HG03439 (cell line): Measurements from ENCODE around the gene FOXA1.

Experiments used
- ATAC-seq: cut with Tn5 transposase; IDR thresholded peaks from one replicate; pipeline ENCODE4 v1.9.1; 2021; ENCODE audit warnings: mild to moderate bottlenecking, moderate library complexity; ENCODE audit not compliant: unreplicated experiment

Gene FOXA1

DNA sequence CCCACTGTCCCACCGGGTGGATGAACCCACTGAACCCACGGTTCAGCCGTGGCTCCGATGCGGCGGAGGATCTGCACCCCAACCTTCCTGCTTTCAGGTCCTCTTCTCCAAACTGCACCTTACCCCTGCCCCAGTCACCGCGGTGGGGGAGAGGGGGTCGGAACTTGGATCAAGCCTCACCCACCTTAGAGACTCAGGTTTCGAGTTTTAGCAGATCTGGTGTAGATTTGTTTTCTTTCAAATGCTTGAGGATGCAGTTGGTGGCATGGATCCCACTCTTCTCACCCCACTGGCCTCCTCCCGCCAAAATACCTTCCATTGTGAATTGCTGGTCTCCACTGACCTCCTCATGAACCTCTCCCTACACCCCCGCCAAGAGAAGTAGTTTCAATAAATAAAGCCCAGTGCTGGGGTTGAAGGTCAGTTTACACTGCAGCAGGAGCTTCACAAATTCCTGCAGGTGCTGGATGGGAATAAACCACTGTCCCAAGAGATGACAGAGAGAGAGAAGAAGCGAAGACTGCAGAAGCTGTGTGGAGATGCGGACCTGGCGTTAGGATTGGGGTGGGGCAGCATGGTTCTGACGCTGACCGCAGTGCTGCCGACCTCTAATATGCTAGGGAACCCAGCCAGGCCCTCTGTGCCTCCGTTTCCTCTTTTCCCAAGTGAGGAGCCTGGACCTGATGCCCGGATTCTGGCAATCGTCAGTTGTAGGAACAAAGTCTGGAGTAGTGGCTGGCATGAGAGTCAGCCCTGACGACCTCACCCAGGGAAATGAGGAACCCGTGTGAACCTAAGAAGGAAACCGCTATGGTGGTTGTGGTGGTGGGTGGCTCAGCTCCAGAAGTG, 7.8 kb upstream of the FOXA1 start:
- ATAC-seq: no peak

DNA sequence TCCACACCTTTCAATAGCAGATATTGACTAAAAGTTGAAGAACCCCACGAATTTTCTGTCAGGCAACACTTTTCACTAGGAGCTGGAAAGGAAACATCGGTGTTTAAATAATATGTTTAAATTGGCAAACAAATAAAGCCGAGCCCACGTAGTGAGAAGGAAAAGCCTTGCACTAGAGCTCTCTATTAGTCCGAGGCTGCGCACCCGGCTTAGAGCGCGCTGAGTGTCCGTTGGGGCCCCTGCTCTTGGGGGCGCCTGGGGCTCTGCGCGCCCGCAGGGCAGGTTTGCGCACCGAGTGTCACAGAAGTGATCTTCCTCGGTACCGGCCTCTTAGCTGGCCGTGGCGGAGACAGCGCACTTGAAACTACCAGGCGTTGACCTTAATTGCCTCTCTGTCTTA, 6.8 kb upstream of the FOXA1 start:
- no peak for ATAC-seq

DNA sequence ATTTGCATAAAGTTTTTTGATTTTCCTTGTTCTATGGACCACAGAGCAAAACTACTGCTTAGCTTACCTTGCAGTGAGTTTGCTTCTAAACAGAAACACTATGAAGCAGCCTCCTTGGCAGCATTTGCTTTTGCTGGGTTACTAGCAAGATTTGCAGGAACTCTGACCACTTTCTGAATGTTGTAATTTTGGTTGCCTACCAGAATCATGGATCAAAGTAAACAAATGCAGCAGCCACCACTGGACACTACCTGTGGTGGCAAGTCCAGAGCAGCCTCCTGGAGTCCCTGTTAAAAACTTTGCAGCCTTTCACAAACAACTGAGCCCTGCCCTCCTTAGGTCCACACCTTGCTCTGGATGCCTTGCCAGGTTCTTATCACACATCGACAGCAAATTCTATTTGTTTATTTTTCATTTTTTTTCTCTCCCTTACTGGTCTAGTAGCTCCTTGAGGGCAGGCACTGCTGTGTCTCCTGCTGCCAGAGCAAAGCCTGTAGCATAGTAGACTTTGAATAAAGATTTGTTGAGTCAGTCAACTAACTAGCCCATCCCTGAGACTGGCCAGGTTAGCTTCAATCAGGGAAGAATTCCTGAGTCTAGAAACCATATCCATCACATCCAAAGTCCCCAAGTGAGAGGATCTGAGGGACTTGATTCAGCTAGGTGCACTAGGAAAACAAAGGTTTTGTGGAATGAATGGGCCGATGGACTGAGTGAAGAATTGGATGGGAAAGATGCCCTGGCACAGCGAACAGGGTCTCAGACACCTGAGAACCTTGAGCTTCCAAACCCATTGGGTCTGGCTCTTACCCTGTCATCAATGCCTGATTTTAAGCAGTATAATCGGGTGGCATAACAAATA, 6.1 kb upstream of the FOXA1 start:
- ATAC-seq: no peak

DNA sequence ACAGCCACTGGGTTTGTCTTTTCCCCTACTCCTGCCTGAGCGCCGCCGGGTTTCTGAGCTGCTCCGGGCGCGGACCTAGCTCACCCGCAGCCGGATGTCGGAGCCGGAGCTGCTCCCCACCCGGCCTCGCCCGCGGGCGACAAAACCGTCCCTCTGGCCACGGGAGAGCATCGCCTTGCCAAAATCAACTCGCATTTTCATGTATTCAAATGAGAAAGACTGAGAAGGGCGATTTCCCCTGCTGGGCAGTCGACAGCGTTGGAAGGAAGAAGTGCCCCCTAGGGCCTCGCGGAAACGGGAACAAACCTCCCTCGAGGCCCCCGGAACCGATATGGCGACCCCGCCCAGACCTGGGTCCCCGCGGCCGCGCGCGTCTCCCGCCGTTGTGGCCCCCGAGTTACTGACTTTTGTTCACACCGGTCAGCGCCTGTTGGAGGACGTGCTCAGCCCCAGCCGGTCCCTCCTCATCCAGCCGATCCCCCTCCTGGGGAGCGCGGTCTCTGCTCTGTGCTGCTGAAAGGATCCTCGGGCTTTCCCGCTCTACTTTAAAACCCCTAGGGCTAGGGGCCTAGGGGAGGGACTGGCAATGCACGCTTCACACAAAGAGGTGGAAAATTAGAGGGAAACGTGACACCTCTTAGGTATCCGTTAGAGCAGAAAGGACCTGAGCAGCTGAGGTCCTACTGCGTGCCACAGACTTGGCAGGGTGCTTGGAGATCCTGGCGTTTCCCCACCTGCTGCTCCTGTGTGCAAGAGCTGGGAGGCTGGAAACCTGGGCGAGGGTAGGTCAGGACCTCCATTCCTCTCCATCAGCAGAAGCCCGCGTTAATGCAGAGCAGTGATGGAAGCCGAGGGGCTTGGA, 4.7 kb upstream of the FOXA1 start:
- ATAC-seq: no peak

DNA sequence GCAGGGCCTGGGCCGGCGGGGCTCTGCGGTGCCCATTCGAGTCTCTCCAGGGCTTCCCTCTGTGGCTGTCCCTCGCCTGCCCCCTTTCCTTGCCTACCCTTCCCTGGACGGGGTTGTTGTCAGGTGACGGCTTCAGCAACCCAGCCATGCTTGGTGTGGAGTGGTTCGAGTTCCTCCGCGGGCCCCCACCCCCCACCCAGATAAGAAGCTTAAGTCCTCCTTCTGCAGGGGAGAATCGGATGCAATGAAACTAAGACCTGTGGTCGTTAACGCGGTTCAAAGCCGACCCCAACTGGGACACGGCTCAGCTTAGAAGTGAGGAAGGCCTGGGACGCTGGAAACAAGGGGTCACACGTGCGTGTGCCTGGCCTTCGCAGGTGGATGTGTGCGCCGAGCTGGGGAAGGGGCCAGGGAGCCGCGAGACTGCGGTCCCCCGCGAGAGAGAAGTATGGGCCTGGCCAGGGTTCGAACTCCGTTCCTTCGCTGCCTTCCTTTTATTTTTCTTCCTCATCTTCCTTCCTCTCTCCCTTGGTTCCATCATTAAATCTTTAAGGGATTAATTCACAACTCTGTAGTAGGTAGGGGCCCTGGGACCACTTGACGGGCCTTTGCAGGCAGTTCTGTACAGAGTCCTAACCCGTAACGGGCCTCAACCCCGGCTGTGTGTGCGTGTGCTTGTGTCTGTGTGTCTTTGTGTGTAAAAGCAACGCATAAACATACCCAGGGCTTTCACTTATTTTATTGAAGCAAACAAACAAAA, 3.9 kb upstream of the FOXA1 start:
- ATAC-seq: no peak

DNA sequence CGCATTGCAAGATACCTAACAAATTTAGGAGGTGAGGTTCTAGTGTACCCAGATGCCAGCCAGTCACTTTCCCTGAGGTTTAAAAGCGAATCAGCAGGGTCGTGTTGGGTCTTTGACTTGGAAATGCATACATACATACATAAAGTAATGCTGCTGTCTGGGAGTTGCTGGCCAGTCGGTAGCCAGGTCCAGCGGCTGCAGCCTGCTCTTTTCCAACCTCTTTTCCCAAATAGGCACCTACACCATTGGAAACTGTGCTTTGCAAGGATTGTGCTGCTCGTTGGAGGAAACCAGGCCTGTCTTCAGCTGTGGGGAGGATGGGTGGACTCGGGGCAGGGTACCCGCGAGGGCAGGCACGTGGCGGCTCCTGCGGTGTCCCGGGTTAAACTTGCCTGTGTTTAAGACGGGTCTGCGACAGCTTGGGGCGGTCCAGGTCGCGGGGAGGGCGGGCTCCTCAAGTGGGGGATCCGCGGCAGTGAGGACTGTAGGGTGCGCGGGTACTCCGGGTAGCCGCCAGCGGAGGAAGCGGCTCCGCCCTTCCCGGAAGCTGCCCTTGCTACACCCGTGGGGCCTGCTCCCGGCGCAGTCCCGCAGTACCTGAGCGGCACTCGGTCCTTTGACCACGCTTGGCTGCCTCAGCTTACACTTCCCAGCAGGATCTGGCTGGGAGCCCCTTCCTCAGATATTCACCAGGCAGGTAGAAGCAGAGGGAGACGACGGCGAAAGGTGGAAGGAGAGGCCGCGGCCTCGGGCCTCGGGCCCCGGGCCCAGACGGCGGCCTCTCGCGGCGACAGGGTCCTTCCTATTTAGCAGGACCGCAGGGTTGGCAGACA, 3.1 kb upstream of the FOXA1 start:
- no peak for ATAC-seq

DNA sequence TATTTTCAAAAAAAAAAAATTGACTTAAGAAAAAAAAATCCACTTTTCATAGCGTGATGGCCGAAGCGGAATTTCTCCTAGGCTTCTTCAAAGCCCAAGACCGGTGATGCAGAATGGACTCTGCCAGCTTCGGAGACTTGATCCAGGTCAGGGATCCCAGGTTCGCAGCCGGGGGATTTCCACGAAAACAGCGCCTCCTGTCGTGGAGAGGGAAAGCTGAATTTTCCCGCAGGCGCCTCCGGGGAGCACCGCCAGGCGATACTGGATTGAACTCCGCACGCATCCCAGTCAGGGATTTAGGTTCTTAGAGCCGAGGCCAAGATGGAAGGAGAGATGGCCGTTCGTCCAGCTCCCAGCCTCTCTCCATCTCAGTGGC, 2.5 kb upstream of the FOXA1 start:
- ATAC-seq: no peak

DNA sequence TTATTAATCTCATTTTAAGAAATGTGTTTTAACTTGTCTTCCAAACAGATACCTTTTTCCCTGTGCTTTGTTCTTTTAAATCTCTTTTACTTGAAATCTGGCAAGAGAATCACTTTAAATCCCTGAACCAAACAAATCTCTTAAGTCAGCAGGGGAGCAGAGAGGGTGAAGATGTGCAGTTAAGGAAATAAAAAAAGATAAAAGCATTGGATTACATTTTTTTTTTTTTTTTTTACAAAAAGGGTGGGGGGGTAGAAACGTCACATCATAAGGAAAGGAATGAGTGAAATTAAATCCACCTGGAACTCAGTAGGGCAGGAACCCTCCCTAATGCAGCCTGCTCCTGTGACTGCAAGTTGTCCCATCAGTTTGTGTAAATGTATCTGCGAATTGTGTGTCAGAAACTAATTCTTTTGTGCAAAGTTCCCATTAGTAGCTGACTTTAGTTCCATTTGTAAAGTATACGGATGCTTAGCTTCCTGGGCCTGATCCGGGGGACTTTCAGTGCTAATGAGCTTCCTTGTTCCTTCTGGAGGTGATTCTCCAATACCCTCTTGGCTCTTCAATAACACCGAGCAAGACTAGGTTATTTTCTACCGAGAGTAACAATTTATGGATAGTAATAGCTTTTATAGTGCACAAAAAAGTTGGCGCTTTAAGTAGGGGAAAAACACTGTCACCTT, 1.9 kb upstream of the FOXA1 start:
- no peak for ATAC-seq

DNA sequence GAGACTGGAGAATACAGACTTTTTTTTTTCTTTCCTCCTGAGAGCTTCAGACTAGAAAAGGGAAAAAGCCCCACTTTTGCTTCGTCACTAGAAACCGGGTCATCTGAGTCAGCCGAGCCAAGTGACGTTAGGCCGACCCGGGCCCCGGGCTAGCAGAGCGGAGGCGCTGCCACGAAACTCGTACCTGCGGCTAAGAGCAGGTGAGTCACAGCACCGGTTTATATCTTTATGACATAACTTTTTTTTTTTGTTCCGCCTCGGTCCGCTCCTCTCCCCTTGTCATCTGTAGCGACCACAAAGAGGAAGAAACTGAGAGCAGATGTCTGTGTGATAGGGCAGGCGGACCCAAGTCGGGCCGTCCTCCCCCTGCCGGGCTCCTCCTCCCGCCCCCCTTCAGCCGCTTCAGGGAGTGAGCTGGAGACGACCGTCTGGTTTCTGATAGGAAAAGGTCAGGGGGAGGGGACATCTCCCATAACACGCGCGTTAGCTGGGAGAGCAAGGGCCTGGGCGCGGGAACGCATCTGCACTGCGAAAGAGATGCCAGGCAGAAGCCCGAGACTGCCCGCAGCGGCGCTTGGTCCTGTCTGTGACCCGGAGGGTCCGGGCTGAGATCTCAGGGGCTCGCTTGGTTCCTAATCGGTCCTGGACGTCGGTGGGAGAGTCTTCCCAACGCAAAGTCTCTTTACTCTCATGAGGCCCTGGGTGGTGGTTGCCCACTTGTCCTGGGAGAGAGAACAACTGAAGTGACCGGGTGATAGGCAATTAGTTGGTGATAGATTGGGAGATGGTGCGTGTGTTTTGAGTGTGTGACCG, 966 bp upstream of the FOXA1 start:
- ATAC-seq: no peak

DNA sequence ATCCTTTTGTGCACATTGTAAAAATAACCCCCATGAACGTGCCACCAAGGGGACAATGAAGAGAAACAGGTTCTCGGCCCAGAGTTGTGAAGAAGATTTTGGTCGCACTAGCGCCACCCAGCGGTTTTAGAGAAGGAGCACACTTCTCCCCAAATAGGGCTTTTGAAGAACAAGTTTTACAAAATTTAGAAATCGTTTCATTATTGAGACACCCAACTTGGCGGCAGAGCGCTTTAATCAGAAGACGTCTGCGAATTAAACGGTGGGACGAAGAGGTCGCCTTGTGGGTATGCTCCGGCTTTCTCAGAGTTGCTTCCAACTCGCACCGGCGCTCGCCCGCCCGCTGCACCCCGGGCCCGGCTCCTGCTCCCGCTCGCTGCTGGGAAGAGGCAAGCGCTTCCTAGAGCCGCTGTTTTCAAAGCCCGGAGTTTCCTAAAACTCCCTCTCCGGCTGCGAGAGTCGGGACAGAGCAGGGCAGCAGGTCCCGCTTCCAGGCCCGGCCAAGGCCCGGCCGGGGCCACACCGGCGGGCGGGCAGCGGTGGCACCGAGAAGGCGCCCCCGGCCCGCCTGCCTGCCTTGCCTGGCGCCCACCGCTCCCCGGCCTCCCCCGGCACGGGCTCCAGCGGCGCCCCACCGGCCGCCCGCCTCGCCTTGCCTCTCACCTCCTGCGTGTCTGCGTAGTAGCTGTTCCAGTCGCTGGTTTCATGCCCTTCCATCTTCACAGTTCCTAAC, 645 bp downstream of the FOXA1 start:
- ATAC-seq: no peak

DNA sequence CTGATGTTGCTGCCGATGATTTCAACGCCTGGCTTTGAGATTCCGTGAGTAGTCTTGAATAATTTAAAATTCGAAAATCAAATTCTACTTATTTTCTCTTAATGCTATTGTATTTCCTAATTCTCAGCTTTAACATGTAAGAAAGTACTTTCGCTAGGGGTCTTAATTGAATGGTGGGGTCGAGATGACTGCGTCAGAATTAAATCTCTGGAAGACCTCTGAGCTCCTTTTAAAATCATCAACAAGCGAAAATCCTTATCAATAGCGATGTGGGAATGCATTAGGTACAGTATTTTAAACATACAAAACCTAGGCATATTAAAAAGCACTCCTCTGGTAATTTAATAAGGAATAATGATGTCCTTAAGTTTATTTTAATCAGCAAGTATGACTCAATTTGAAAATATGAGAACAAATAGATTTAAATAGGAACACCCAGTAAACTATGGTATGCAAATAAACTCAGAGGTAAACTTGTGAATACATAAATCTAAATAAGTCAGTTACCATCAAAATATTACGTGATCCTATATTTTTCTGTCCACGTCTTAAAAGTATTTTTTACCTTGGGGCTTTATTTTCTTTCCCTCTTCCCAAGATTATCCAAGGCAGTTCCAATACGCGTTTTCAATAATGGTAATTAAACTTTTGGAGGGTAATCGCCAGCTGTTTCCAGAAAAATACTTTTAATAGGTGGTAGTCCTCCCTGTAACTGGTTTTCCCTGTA, 1.4 kb downstream of the FOXA1 start:
- no peak for ATAC-seq

DNA sequence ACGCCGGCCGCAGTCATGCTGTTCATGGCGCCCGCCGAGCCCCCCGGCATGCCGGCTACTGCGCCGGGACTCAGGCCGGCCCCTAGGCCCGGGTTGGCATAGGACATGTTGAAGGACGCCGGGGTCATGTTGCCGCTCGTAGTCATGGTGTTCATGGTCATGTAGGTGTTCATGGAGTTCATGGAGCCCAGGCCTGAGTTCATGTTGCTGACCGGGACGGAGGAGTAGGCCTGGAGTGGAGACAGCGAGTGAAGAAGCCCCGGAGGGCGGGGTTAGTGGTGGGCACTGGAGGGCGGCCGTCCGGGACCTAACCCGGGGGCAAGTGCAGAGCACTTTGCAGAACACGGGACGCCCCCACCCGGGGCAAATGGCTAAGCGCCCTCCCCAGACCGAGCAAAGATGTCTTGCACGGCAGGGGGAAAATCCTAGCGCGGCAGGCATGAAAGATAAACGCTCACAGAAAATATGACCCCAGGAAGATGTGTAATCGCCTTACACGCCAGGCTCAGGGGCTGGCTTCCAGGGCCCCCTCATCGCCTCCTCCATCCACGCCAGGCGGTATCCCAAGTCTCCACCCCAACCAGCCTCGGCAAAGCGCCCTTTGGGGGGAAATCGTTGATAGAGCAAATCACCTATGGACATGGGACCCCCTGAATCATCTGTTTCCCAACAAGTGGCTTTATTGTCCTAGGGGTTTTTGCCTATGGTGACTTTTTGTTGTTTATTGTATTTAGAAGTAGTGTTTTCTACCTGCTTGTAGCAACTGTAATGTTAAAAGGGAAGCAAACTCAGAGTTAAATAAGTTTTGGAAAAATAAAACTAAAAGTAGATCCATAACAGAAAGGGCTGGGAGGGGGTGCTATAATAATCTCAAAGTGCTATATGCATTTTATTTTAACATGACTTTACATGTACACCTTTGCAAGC, 2.3 kb downstream of the FOXA1 start:
- ATAC-seq: no peak

DNA sequence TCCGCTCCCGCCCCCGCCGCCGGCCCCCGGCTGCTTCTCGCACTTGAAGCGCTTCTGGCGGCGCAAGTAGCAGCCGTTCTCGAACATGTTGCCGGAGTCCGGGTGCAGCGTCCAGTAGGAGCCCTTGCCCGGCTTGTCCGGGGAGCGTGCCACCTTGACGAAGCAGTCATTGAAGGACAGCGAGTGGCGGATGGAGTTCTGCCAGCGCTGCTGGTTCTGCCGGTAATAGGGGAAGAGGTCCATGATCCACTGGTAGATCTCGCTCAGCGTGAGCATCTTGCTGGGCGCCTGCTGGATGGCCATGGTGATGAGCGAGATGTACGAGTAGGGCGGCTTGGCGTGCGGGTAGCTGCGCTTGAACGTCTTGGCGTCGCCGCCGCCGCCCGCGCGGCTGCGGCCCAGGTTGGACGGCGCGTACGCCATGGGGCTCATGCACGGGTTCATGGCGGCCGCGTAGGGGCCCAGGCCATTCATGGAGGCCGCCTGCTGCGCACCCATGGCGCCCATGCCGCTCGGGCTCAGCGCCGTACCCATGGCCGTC, 3.0 kb downstream of the FOXA1 start:
- ATAC-seq: no peak

DNA sequence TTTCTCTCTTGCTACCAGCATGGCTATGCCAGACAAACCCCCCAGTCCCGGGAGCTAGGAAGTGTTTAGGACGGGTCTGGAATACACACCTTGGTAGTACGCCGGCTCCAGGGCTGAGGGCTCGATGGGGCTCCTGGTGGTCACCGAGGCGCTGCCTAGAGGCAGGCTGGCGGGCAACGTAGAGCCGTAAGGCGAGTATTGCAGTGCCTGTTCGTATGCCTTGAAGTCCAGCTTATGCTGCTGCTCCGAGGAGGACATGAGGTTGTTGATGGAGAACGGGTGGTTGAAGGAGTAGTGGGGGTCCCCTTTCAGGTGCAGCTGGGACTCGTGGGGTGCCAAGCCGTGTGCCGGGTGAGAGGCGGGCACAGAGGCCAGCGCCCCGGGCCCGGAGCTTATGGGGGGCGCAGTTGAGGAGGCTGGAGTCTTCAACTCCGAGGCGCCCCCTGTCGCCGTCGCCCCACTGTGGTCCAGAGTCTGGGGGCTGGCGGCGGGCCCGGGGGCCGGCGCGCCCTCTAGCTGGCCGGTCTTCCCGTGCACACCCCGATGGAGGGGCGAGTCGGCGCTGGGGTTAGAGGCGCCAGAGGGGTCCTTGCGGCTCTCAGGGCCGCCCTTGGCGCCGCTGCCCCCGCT, 3.6 kb downstream of the FOXA1 start:
- no peak for ATAC-seq
